ENCODE data around the gene ABI2. TPM values are rescaled to one million over a fixed set of nuclear protein-coding genes. Genes with fewer than 3 reads are reported as not detected.

The ABI2 gene
- polyA plus RNA-seq, 1 of the 3 experiments (the other 2 are of a cell fraction), result 51.5 TPM

- H3K27ac ChIP-seq (ENCODE audit: low read depth in 2 of 2, low read length in 1 of 2), result no peak overlapping the region; a peak in 1 of 4 replicates
- WGBS (ENCODE audit: low lambda C conversion rate), result 72% methylated on average over 6 of the region's 6 CpGs
- H3K9ac ChIP-seq, result no peak overlapping the region
- no peaks in the 10 kb centered on the region for H3K9me2 ChIP-seq
- peaks cover 66% of the 10 kb centered on the region in 2 experiments for H3K36me3 ChIP-seq (replicated peaks in 1 of 2; ENCODE audit: control insufficient read depth in 1 of 2, insufficient read depth in 2 of 2, low read length in 1 of 2)
- peak; percentile 45; the same call in 1 of the 2 replicates for TF ChIP-seq MXI1 (IDR thresholded peaks at IDR 0.05; ENCODE audit: low read depth, low read length)
- TF ChIP-seq MAX (IDR thresholded peaks at IDR 0.05; ENCODE audit: low read depth), result no peak
- peaks cover 28% of the 10 kb centered on the region for H3F3A ChIP-seq (replicated peaks; ENCODE audit: insufficient read depth)
- H4K20me1 ChIP-seq (ENCODE audit: insufficient read depth), result peaks cover 5% of the 10 kb centered on the region; the same call in 1 of the 2 replicates
- ChIA-PET POLR2A (no interaction called here), CTCF (no interaction called here)
- H2AFZ ChIP-seq (ENCODE audit: low read depth), result no peak overlapping the region
- H3K9me3 ChIP-seq, result no peaks in the 10 kb centered on the region
- H3K4me3 ChIP-seq (ENCODE audit: low read depth in 2 of 2, low read length in 1 of 2), result no peak overlapping the region
- peaks cover 50% of the 10 kb centered on the region; the same call in 1 of the 2 replicates for H3K79me2 ChIP-seq (ENCODE audit: insufficient read depth)
- DNase-seq, result no peak
- no peak overlapping the region for H3K4me2 ChIP-seq
- H3K27me3 ChIP-seq (ENCODE audit: insufficient read depth), result no peaks in the 10 kb centered on the region
- H3K4me1 ChIP-seq (ENCODE audit: control insufficient read depth in 1 of 2, insufficient read depth in 2 of 2, low read depth in 1 of 2, low read length in 1 of 2), result peaks cover 0 to 3% of the 10 kb centered on the region in 2 experiments; a peak in 2 of 4 replicates
Measured at GRCh38 chr2:203432811-203433210, 104.6 kb downstream of the ABI2 start.

DNA sequence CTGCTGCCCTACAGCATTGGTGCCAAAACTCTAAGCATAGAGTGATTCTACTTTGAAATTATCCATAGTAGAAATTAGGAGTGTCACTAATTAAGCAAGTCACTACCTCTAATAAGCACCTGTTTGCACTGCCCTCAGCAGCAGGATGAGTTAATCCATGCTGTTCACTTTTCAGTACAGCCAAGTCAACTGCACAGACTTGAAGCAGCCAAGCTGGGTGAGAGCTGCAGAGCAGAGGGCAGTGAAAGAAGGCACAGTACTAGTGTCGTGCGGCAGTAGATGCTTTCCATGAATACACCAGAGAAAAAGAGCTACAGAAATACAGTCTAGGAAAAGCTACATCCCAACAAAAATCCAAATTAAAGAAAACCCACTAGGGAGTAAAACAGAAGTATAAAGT is 108.3 kb downstream of the ABI2 start:
- Histone ChIP-seq H3K27ac (ENCODE audit: low read depth in 2 of 2, low read length in 1 of 2) (no peak overlapping the region; a peak in 1 of 4 replicates), H3K27me3 (ENCODE audit: insufficient read depth) (no peaks in the 10 kb centered on the region), H3K9me3 (no peaks in the 10 kb centered on the region), H2AFZ (ENCODE audit: low read depth) (no peak overlapping the region), H3K36me3 (replicated peaks in 1 of 2; ENCODE audit: control insufficient read depth in 1 of 2, insufficient read depth in 2 of 2, low read length in 1 of 2) (peaks cover 52 to 73% of the 10 kb centered on the region in 2 experiments), H3K4me3 (ENCODE audit: low read depth in 2 of 2, low read length in 1 of 2) (no peak overlapping the region), H3K9me2 (no peaks in the 10 kb centered on the region), H3K4me2 (no peak overlapping the region), H3F3A (replicated peaks; ENCODE audit: insufficient read depth) (peaks cover 12% of the 10 kb centered on the region), H3K79me2 (ENCODE audit: insufficient read depth) (peaks cover 59% of the 10 kb centered on the region), H4K20me1 (ENCODE audit: insufficient read depth) (peaks cover 12% of the 10 kb centered on the region; the same call in 1 of the 2 replicates), H3K4me1 (ENCODE audit: control insufficient read depth in 1 of 2, insufficient read depth in 2 of 2, low read depth in 1 of 2, low read length in 1 of 2) (peaks cover 0 to 3% of the 10 kb centered on the region in 2 experiments; a peak in 2 of 4 replicates), H3K9ac (no peak overlapping the region)
- TF ChIP-seq CTCF (IDR thresholded peaks at IDR 0.05), result no peak
- TF ChIP-seq YY1 (IDR thresholded peaks at IDR 0.05; ENCODE audit: low read depth), result no peak
- TF ChIP-seq TCF12 (IDR thresholded peaks at IDR 0.05), result no peak
- no peak for TF ChIP-seq FOXM1 (IDR thresholded peaks at IDR 0.05; ENCODE audit: low read depth)
- no peak for TF ChIP-seq RCOR1 (IDR thresholded peaks at IDR 0.05; ENCODE audit: low read length)
- TF ChIP-seq FOXJ3 (CRISPR knock-in tag; IDR thresholded peaks at IDR 0.05), result no peak
- TF ChIP-seq MXI1 (IDR thresholded peaks at IDR 0.05; ENCODE audit: low read depth, low read length), result no peak
- TF ChIP-seq FOSL2 (IDR thresholded peaks at IDR 0.05; ENCODE audit: borderline replicate concordance, low read depth), result no peak
- TF ChIP-seq USF1 (IDR thresholded peaks at IDR 0.05; ENCODE audit: borderline replicate concordance, low read depth), result no peak
- no peak for TF ChIP-seq EP300 (IDR thresholded peaks at IDR 0.05; ENCODE audit: borderline replicate concordance in 1 of 2, low read depth in 1 of 2, low read length in 1 of 2)
- no peak for TF ChIP-seq TAF1 (IDR thresholded peaks at IDR 0.05; ENCODE audit: borderline replicate concordance, low read depth, low read length)
- TF ChIP-seq, protein P1, sequence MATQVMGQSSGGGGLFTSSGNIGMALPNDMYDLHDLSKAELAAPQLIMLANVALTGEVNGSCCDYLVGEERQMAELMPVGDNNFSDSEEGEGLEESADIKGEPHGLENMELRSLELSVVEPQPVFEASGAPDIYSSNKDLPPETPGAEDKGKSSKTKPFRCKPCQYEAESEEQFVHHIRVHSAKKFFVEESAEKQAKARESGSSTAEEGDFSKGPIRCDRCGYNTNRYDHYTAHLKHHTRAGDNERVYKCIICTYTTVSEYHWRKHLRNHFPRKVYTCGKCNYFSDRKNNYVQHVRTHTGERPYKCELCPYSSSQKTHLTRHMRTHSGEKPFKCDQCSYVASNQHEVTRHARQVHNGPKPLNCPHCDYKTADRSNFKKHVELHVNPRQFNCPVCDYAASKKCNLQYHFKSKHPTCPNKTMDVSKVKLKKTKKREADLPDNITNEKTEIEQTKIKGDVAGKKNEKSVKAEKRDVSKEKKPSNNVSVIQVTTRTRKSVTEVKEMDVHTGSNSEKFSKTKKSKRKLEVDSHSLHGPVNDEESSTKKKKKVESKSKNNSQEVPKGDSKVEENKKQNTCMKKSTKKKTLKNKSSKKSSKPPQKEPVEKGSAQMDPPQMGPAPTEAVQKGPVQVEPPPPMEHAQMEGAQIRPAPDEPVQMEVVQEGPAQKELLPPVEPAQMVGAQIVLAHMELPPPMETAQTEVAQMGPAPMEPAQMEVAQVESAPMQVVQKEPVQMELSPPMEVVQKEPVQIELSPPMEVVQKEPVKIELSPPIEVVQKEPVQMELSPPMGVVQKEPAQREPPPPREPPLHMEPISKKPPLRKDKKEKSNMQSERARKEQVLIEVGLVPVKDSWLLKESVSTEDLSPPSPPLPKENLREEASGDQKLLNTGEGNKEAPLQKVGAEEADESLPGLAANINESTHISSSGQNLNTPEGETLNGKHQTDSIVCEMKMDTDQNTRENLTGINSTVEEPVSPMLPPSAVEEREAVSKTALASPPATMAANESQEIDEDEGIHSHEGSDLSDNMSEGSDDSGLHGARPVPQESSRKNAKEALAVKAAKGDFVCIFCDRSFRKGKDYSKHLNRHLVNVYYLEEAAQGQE (IDR thresholded peaks at IDR 0.05; ENCODE audit: low read depth, low read length), result no peak
- no peak for TF ChIP-seq GATA2 (CRISPR knock-in tag; IDR thresholded peaks at IDR 0.05)
- TF ChIP-seq JUND (IDR thresholded peaks at IDR 0.05), result no peak
- TF ChIP-seq EZH2phosphoT487 (IDR thresholded peaks at IDR 0.05; ENCODE audit: borderline replicate concordance, low read depth), result no peak
- no peak for TF ChIP-seq RFX5 (IDR thresholded peaks at IDR 0.05; ENCODE audit: low read length)
- no peak for TF ChIP-seq POLR2AphosphoS5 (IDR thresholded peaks at IDR 0.05; ENCODE audit: low read depth, low read length)
- no peak for TF ChIP-seq GABPA (IDR thresholded peaks at IDR 0.05; ENCODE audit: low read depth)
- CTCF ChIA-PET, result no interaction called here
- no peak for DNase-seq
- WGBS (ENCODE audit: low lambda C conversion rate), result 100% methylated on average over 2 of the region's 2 CpGs
- POLR2A ChIA-PET, result no interaction called here
